CD4-positive, alpha-beta T cell (primary cell): ENCODE measurements around the gene DAPK1. TPM values are rescaled to one million over a fixed set of nuclear protein-coding genes. Genes with fewer than 3 reads are reported as not detected.

ENCODE experiments used
- ATAC-seq: fragments of 200-7000 bp; cut with Tn5 transposase; one replicate; pipeline ENCODE4 v1.10.0; 2022; ENCODE audit warnings: mild to moderate bottlenecking; ENCODE audit not compliant: poor library complexity
- CTCF ChIA-PET: fragments of 350-600 bp; sonication (Branson Sonifier 250); formaldehyde crosslinking; loops from one replicate; lab custom pipeline; 2021; ENCODE audit warnings: antibody characterized with exemption, inconsistent platforms; lab: Charles Lee
- POLR2A ChIA-PET: fragments of 350-600 bp; sonication (Branson Sonifier 250); formaldehyde crosslinking; loops from one replicate; lab custom pipeline; 2021; ENCODE audit warnings: antibody characterized with exemption, inconsistent platforms; lab: Charles Lee
- DNase-seq, 14 experiments: peaks; one replicate each; pipeline ENCODE4 v3.0.0-alpha.2; 2013 to 2020; ENCODE audit warnings: mixed read lengths in 2 of 14
- H3K27ac ChIP-seq, 2 donors: one replicate each; pipeline versions ENCODE4 v1.5.1 to v1.7.0; 2013; ENCODE audit warnings: low read length in 2 of 2, low read depth in 1 of 2, mild to moderate bottlenecking in 1 of 2
- H3K27me3 ChIP-seq, 2 experiments: 1 replicate in 1 of 2; 2 replicates in 1 of 2; pipeline versions ENCODE4 v1.6.1 to v1.7.0; 2013; ENCODE audit warnings: low read length in 2 of 2, control low read depth in 1 of 2, mild to moderate bottlenecking in 1 of 2, moderate library complexity in 1 of 2; ENCODE audit not compliant: insufficient read depth in 2 of 2, control insufficient read depth in 1 of 2
- H3K36me3 ChIP-seq: one replicate; pipeline ENCODE4 v1.6.1; 2013; ENCODE audit warnings: low read length, control low read depth; ENCODE audit not compliant: insufficient read depth
- H3K4me1 ChIP-seq: one replicate; pipeline ENCODE4 v1.6.1; 2013; ENCODE audit warnings: low read length, control low read depth; ENCODE audit not compliant: insufficient read depth
- H3K4me3 ChIP-seq: one replicate; pipeline ENCODE4 v1.5.1; 2013; ENCODE audit warnings: mild to moderate bottlenecking, low read length, moderate library complexity
- H3K9me3 ChIP-seq, 2 experiments: 1 replicate in 1 of 2; 2 replicates in 1 of 2; pipeline versions ENCODE4 v1.6.1 to v1.7.0; 2013; ENCODE audit warnings: low read length in 2 of 2, mild to moderate bottlenecking in 2 of 2, control low read depth in 1 of 2, moderate library complexity in 1 of 2; ENCODE audit not compliant: control insufficient read depth in 1 of 2, insufficient read depth in 1 of 2
- H3K27ac Mint-ChIP-seq: one replicate; pipeline ENCODE4 v1.8.0; 2020; ENCODE audit warnings: mixed read lengths
- H3K27me3 Mint-ChIP-seq: one replicate; pipeline ENCODE4 v1.8.0; 2021; ENCODE audit warnings: mixed read lengths
- H3K36me3 Mint-ChIP-seq: one replicate; pipeline ENCODE4 v1.8.0; 2021; ENCODE audit warnings: low read depth, mixed read lengths
- H3K4me1 Mint-ChIP-seq: one replicate; pipeline ENCODE4 v1.8.0; 2021; ENCODE audit warnings: low read depth, mixed read lengths
- H3K4me3 Mint-ChIP-seq: one replicate; pipeline ENCODE4 v1.8.0; 2020; ENCODE audit warnings: mild to moderate bottlenecking, mixed read lengths
- H3K9me3 Mint-ChIP-seq: one replicate; pipeline ENCODE4 v1.8.0; 2020; ENCODE audit warnings: mixed read lengths
- intact Hi-C, 2 experiments: fragments of 100-400 bp; cut with DNase I in 1 of 2; cut with micrococcal nuclease in 1 of 2; formaldehyde crosslinking; loops; one replicate each; pipeline versions ENCODE4 v1.15.1 to v1.9.0; 2023 to 2025; cut with DNase I, micrococcal nuclease
- total RNA-seq, 174 experiments: library from RNA in 2 of 174; stranded (reverse) in 2 of 174; gene quantifications; one replicate each; pipeline ENCODE4 v1.2.3 and lab custom pipeline; 2021 to 2026
- TF ChIP-seq, protein P1 (sequence below): fragments of 200-600 bp; IDR thresholded peaks from one replicate; pipeline ENCODE4 v1.8.0; 2022; ENCODE audit warnings: antibody characterized with exemption, mild to moderate bottlenecking

The DAPK1 gene
- total RNA-seq, 2 experiments from 2014 or later: 2.7 TPM

- no peaks in the 10 kb centered on the region for H3K27me3 ChIP-seq
- POLR2A ChIA-PET: no interaction called here
- no peaks in the 10 kb centered on the region for H3K4me1 ChIP-seq
- H3K27ac ChIP-seq: no peak overlapping the region
- no peaks in the 10 kb centered on the region for H3K9me3 Mint-ChIP-seq
- DNase-seq (no peak), ATAC-seq (no peak)
- peaks cover 5% of the 10 kb centered on the region for H3K4me1 Mint-ChIP-seq
- no peaks in the 10 kb centered on the region for H3K36me3 Mint-ChIP-seq
- H3K27me3 Mint-ChIP-seq: no peaks in the 10 kb centered on the region
- TF ChIP-seq, protein P1, sequence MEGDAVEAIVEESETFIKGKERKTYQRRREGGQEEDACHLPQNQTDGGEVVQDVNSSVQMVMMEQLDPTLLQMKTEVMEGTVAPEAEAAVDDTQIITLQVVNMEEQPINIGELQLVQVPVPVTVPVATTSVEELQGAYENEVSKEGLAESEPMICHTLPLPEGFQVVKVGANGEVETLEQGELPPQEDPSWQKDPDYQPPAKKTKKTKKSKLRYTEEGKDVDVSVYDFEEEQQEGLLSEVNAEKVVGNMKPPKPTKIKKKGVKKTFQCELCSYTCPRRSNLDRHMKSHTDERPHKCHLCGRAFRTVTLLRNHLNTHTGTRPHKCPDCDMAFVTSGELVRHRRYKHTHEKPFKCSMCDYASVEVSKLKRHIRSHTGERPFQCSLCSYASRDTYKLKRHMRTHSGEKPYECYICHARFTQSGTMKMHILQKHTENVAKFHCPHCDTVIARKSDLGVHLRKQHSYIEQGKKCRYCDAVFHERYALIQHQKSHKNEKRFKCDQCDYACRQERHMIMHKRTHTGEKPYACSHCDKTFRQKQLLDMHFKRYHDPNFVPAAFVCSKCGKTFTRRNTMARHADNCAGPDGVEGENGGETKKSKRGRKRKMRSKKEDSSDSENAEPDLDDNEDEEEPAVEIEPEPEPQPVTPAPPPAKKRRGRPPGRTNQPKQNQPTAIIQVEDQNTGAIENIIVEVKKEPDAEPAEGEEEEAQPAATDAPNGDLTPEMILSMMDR: no peak
- no peak overlapping the region for H3K4me3 Mint-ChIP-seq
- H3K4me3 ChIP-seq: no peak overlapping the region
- H3K27ac Mint-ChIP-seq: no peak overlapping the region
- H3K36me3 ChIP-seq: no peaks in the 10 kb centered on the region
- intact Hi-C loops: loop anchor here in 1 of 2 experiments (5.0 kb wide), 1 partner anchor 592 kb away; no protein-coding TSS in a partner anchor
- CTCF ChIA-PET: no interaction called here
- no peaks in the 10 kb centered on the region for H3K9me3 ChIP-seq
Observed at GRCh38 chr9:87594662-87595061, 97.0 kb downstream of the DAPK1 start.

GRCh38 chr9:87595610-87596009 is 97.9 kb downstream of the DAPK1 start:
- H3K36me3 ChIP-seq: no peaks in the 10 kb centered on the region
- H3K27me3 Mint-ChIP-seq: no peaks in the 10 kb centered on the region
- CTCF ChIA-PET: no interaction called here
- TF ChIP-seq, protein P1: no peak
- POLR2A ChIA-PET: no interaction called here
- no peaks in the 10 kb centered on the region for H3K36me3 Mint-ChIP-seq
- intact Hi-C loops: no loop called here
- no peaks in the 10 kb centered on the region for H3K9me3 ChIP-seq
- no peak for DNase-seq
- H3K4me3 ChIP-seq: no peak overlapping the region
- H3K4me1 Mint-ChIP-seq: peaks cover 5% of the 10 kb centered on the region
- no peaks in the 10 kb centered on the region for H3K4me1 ChIP-seq
- no peak for ATAC-seq
- H3K27ac Mint-ChIP-seq: no peak overlapping the region
- H3K9me3 Mint-ChIP-seq: no peaks in the 10 kb centered on the region
- H3K27me3 ChIP-seq: no peaks in the 10 kb centered on the region
- no peak overlapping the region for H3K4me3 Mint-ChIP-seq
- H3K27ac ChIP-seq: no peak overlapping the region

DNA sequence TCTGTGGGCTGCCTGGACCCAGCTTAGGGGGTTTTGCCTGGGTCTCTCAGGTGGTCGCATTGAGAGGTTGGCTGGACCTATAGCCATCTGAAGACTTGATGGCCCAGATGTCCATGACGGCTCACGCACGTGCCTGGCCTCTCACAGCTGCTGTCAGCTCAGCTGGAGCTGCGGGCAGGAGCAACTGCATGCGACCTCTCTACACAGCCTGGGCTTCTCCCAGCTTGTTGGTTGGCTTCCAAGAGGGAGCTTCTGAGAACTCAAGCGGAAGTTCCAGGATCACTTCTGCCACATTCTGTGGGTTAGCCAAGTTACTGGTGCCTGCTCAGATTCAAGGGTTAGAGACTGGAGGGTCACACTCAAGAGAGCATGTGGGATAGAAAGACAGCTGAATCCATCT is 99.2 kb downstream of the DAPK1 start:
- CTCF ChIA-PET: no interaction called here
- Histone ChIP-seq H3K27ac (no peak overlapping the region), H3K4me1 (no peaks in the 10 kb centered on the region), H3K9me3 (no peaks in the 10 kb centered on the region), H3K36me3 (no peaks in the 10 kb centered on the region), H3K27me3 (no peaks in the 10 kb centered on the region), H3K4me3 (no peak overlapping the region)
- no peaks in the 10 kb centered on the region for H3K36me3 Mint-ChIP-seq
- intact Hi-C loops: no loop called here
- H3K27me3 Mint-ChIP-seq: peaks cover 2% of the 10 kb centered on the region
- DNase-seq (no peak), ATAC-seq (no peak)
- H3K27ac Mint-ChIP-seq: no peak overlapping the region
- peaks cover 5% of the 10 kb centered on the region for H3K4me1 Mint-ChIP-seq
- no peak overlapping the region for H3K4me3 Mint-ChIP-seq
- POLR2A ChIA-PET: no interaction called here
- H3K9me3 Mint-ChIP-seq: no peaks in the 10 kb centered on the region
- TF ChIP-seq, protein P1: no peak
